Neural crest cell (in vitro differentiated cells): Measurements from ENCODE around the gene ESM1. TPM values are rescaled to one million over a fixed set of nuclear protein-coding genes. Genes with fewer than 3 reads are reported as not detected.

Experiments
- DNase-seq: peaks from one replicate; pipeline ENCODE4 v3.0.0; 2021; ENCODE audit warnings: low read depth, mixed read lengths, low spot score
- H3K27ac Mint-ChIP-seq: one replicate; pipeline ENCODE4 v1.8.0; 2021; ENCODE audit warnings: mild to moderate bottlenecking, mixed read lengths; ENCODE audit not compliant: unreplicated experiment
- H3K27me3 Mint-ChIP-seq: 2 replicates; pipeline ENCODE4 v1.8.0; 2021; ENCODE audit warnings: low read depth, mild to moderate bottlenecking, mixed read lengths
- H3K36me3 Mint-ChIP-seq: 2 replicates; pipeline ENCODE4 v1.8.0; 2021; ENCODE audit warnings: low read depth, mild to moderate bottlenecking, mixed read lengths
- H3K4me1 Mint-ChIP-seq: 2 replicates; pipeline ENCODE4 v1.8.0; 2021; ENCODE audit warnings: mixed read lengths
- H3K4me3 Mint-ChIP-seq: one replicate; pipeline ENCODE4 v1.8.0; 2021; ENCODE audit warnings: mild to moderate bottlenecking, mixed read lengths
- H3K9me3 Mint-ChIP-seq: 2 replicates; pipeline ENCODE4 v1.8.0; 2021; ENCODE audit warnings: mixed read lengths
- CTCF ChIP-seq: fragments of 200-600 bp; sonication (generic); conservative IDR thresholded peaks from 2 replicates; pipeline ENCODE4 v1.5.0; 2021; ENCODE audit warnings: antibody characterized with exemption, mild to moderate bottlenecking
- total RNA-seq: library from RNA; stranded (reverse); gene quantifications from 2 replicates; pipeline ENCODE4 v1.2.1, GENCODE V29; 2021

ESM1 gene
- total RNA-seq, 1 donor from 2014 or later, result not detected

GRCh38 chr5:54981928-54982327, 3.5 kb downstream of the ESM1 start:
- TF ChIP-seq CTCF, result no peak
- Mint-ChIP-seq H3K4me1 (no peaks in the 10 kb centered on the region), H3K27me3 (peaks cover 32% of the 10 kb centered on the region), H3K9me3 (no peaks in the 10 kb centered on the region), H3K4me3 (no peak overlapping the region), H3K36me3 (no peaks in the 10 kb centered on the region), H3K27ac (no peak overlapping the region)
- DNase-seq, result no peak

GRCh38 chr5:54975701-54976100, 9.7 kb downstream of the ESM1 start:
- DNase-seq, result no peak
- Mint-ChIP-seq H3K27ac (no peak overlapping the region), H3K4me3 (no peak overlapping the region), H3K4me1 (no peaks in the 10 kb centered on the region), H3K27me3 (peaks cover 4% of the 10 kb centered on the region), H3K36me3 (no peaks in the 10 kb centered on the region), H3K9me3 (no peaks in the 10 kb centered on the region)
- TF ChIP-seq CTCF, result no peak

GRCh38 chr5:54969856-54970828, 15.3 kb downstream of the ESM1 start:
- no peak for DNase-seq
- Mint-ChIP-seq H3K4me3 (no peak overlapping the region), H3K27me3 (peaks cover 12% of the 10 kb centered on the region), H3K4me1 (no peaks in the 10 kb centered on the region), H3K27ac (no peak overlapping the region), H3K36me3 (no peaks in the 10 kb centered on the region), H3K9me3 (no peaks in the 10 kb centered on the region)
- TF ChIP-seq CTCF, result no peak

- H3K27me3 Mint-ChIP-seq, result peaks cover 12% of the 10 kb centered on the region
- no peak overlapping the region for H3K4me3 Mint-ChIP-seq
- H3K9me3 Mint-ChIP-seq, result no peaks in the 10 kb centered on the region
- H3K27ac Mint-ChIP-seq, result no peak overlapping the region
- DNase-seq, result no peak
- H3K36me3 Mint-ChIP-seq, result no peaks in the 10 kb centered on the region
- TF ChIP-seq CTCF, result no peak
- H3K4me1 Mint-ChIP-seq, result no peaks in the 10 kb centered on the region
These were observed 16.2 kb downstream of the ESM1 start for GRCh38 chr5:54969242-54969641.

- no peak for DNase-seq
- Mint-ChIP-seq H3K27me3 (peaks cover 10% of the 10 kb centered on the region), H3K9me3 (no peaks in the 10 kb centered on the region)
These were observed 19.6 kb downstream of the ESM1 start for GRCh38 chr5:54965806-54966205.

More at GRCh38 chr5:54965806-54966205, 19.6 kb downstream of the ESM1 start:
- no peaks in the 10 kb centered on the region for H3K4me1 Mint-ChIP-seq
- H3K27ac Mint-ChIP-seq, result no peak overlapping the region
- no peak overlapping the region for H3K4me3 Mint-ChIP-seq
- no peaks in the 10 kb centered on the region for H3K36me3 Mint-ChIP-seq
- TF ChIP-seq CTCF, result no peak
